Gastrocnemius medialis (tissue), 4 donors: Measurements from ENCODE around the gene C16orf95.

Experiments used
- POLR2A ChIP-seq, 2 donors: fragments of 450-650 bp; IDR thresholded peaks; one replicate each; pipeline ENCODE4 v1.6.1; 2017; ENCODE audit warnings: antibody characterized with exemption in 2 of 2, mild to moderate bottlenecking in 2 of 2, moderate library complexity in 2 of 2
- TF ChIP-seq, protein P1 (sequence below), 5 experiments: fragments of 450-650 bp in 3 of 5; fragments of 200-600 bp in 2 of 5; sonication (generic) in 2 of 5; IDR thresholded peaks in 4 of 5; conservative IDR thresholded peaks in 1 of 5; 1 replicate in 4 of 5; 2 replicates in 1 of 5; pipeline ENCODE4 v1.5.1; 2016 to 2019; ENCODE audit warnings: antibody characterized with exemption in 5 of 5, mild to moderate bottlenecking in 3 of 5, moderate library complexity in 3 of 5

GRCh38 chr16:87295259-87295658, 21.9 kb downstream of the C16orf95 start:
- TF ChIP-seq, protein P1, sequence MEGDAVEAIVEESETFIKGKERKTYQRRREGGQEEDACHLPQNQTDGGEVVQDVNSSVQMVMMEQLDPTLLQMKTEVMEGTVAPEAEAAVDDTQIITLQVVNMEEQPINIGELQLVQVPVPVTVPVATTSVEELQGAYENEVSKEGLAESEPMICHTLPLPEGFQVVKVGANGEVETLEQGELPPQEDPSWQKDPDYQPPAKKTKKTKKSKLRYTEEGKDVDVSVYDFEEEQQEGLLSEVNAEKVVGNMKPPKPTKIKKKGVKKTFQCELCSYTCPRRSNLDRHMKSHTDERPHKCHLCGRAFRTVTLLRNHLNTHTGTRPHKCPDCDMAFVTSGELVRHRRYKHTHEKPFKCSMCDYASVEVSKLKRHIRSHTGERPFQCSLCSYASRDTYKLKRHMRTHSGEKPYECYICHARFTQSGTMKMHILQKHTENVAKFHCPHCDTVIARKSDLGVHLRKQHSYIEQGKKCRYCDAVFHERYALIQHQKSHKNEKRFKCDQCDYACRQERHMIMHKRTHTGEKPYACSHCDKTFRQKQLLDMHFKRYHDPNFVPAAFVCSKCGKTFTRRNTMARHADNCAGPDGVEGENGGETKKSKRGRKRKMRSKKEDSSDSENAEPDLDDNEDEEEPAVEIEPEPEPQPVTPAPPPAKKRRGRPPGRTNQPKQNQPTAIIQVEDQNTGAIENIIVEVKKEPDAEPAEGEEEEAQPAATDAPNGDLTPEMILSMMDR (IDR thresholded peaks at IDR 0.05 in 4 of 5, conservative IDR thresholded peaks at IDR 0.05 in 1 of 5), result no peak
- TF ChIP-seq POLR2A (IDR thresholded peaks at IDR 0.05), result no peak
